Measurements from ENCODE around the gene MARF1. TPM values are rescaled to one million over a fixed set of nuclear protein-coding genes. Genes with fewer than 3 reads are reported as not detected.

Gene MARF1
- total and polyA plus RNA-seq, 10 donors: 24.0 to 169 (median 94.7) TPM

DNA sequence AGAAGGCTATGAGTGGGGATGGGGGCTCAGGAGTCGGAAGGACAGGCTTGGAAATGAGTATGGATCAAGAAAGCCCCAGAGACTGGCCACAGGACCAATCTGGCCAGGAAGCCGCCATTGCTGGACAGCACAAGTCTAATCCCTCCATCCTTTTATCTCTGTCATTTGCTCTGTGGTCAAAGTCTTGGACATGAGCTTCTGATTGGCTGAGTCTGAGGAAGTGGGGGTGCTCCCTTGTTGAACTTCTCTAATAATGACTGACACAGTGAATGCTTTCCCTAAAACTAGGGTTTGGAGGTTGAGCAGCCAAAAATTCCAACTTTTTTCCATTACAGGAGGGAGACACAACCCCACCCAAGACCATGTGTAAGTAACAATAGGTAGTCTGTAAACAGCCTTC is 97.4 kb downstream of the MARF1 start:
- no peak for TF ChIP-seq POLR2AphosphoS5 (IDR thresholded peaks at IDR 0.05)
- TF ChIP-seq, protein P1, sequence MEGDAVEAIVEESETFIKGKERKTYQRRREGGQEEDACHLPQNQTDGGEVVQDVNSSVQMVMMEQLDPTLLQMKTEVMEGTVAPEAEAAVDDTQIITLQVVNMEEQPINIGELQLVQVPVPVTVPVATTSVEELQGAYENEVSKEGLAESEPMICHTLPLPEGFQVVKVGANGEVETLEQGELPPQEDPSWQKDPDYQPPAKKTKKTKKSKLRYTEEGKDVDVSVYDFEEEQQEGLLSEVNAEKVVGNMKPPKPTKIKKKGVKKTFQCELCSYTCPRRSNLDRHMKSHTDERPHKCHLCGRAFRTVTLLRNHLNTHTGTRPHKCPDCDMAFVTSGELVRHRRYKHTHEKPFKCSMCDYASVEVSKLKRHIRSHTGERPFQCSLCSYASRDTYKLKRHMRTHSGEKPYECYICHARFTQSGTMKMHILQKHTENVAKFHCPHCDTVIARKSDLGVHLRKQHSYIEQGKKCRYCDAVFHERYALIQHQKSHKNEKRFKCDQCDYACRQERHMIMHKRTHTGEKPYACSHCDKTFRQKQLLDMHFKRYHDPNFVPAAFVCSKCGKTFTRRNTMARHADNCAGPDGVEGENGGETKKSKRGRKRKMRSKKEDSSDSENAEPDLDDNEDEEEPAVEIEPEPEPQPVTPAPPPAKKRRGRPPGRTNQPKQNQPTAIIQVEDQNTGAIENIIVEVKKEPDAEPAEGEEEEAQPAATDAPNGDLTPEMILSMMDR (IDR thresholded peaks at IDR 0.05 in 8 of 11, conservative IDR thresholded peaks at IDR 0.05 in 3 of 11): no peak
- TF ChIP-seq POLR2A (IDR thresholded peaks at IDR 0.05): no peak
- Histone ChIP-seq H3K27ac (no peak overlapping the region), H3K9me3 (peaks cover 0 to 14% (median 11%) of the 10 kb centered on the region in 8 donors), H3K4me3 (no peak overlapping the region), H3K4me1 (no peaks in the 10 kb centered on the region), H3K36me3 (no peaks in the 10 kb centered on the region), H3K27me3 (replicated peaks in 1 of 7) (no peaks in the 10 kb centered on the region)
- DNase-seq: no peak
- intact Hi-C loops (cut with DNase I; ENCODE audit: low total_unique reads): no loop called here
- 88 to 96% (median 95%) methylated on average over 2 of the region's 2 CpGs for WGBS, 5 donors

DNA sequence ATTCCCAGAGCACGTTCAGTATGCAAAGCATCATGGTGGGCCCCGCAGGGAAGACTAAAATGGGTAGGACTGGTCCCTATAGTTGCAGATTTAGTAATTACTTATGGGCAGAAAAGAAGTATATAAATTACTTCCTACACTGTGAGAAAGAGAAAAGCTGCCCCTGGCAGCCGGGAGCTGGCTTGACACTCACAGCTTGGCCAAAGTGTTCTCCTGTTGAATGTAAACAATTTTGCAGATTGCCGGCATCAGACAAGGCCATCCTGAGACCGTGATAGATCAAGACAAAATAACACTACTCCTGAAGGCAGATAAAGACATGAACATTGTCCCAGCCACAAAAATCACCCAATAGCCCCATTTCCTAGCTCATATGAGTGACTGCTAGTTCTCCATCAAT is 98.5 kb downstream of the MARF1 start:
- no peak for DNase-seq
- TF ChIP-seq, protein P1 (IDR thresholded peaks at IDR 0.05 in 8 of 11, conservative IDR thresholded peaks at IDR 0.05 in 3 of 11): no peak
- TF ChIP-seq POLR2AphosphoS5 (IDR thresholded peaks at IDR 0.05): no peak
- TF ChIP-seq POLR2A (IDR thresholded peaks at IDR 0.05): no peak
- Histone ChIP-seq H3K4me1 (no peaks in the 10 kb centered on the region), H3K4me3 (no peak overlapping the region), H3K9me3 (peaks cover 0 to 14% (median 11%) of the 10 kb centered on the region in 8 donors), H3K27me3 (replicated peaks in 1 of 7) (no peaks in the 10 kb centered on the region), H3K27ac (no peak overlapping the region), H3K36me3 (no peaks in the 10 kb centered on the region)
- WGBS, 5 donors: 82 to 92% (median 88%) methylated on average over 5 of the region's 5 CpGs
- intact Hi-C loops (cut with DNase I; ENCODE audit: low total_unique reads): no loop called here

Other genes starting within 250 kb of the MARF1 start
- gene MPV17L, start 247.4 kb downstream of the MARF1 start, total RNA-seq: 1 to 10 TPM; 1.4 to 9.0 (median 5.8) TPM
- gene MPV17L, start 247.4 kb downstream of the MARF1 start, polyA plus RNA-seq: 1 to 10 TPM in 1 of 3 donors, under 1 TPM in 2; 0.79 to 2.5 (median 0.98) TPM
- 10 to 100 TPM; 12.3 to 36.5 (median 27.6) TPM for gene BMERB1, start 208.6 kb downstream of the MARF1 start, total RNA-seq
- gene BMERB1, start 208.6 kb downstream of the MARF1 start, polyA plus RNA-seq: 1 to 10 TPM; 5.6 to 7.1 (median 6.6) TPM
- gene NDE1, start 7.1 kb upstream of the MARF1 start, total RNA-seq: 10 to 100 TPM; 52.6 to 69.6 (median 60.6) TPM
- 10 to 100 TPM in 2 of 3 donors, 1 to 10 TPM in 1; 8.7 to 20.0 (median 10.6) TPM for gene NDE1, start 7.1 kb upstream of the MARF1 start, polyA plus RNA-seq
- 100 to 1,000 TPM in 6 of 7 donors, 10 to 100 TPM in 1; 59.0 to 135 (median 114) TPM for gene MYH11, start 213.9 kb upstream of the MARF1 start, total RNA-seq
- 10 to 100 TPM in 2 of 3 donors, 1 to 10 TPM in 1; 9.6 to 29.9 (median 23.3) TPM for gene MYH11, start 213.9 kb upstream of the MARF1 start, polyA plus RNA-seq
- 10 to 100 TPM; 23.6 to 29.2 (median 27.1) TPM for gene CEP20, start 245.4 kb upstream of the MARF1 start, total RNA-seq
- gene CEP20, start 245.4 kb upstream of the MARF1 start, polyA plus RNA-seq: 10 to 100 TPM; 14.7 to 24.7 (median 19.9) TPM

Measured in spleen (tissue), 11 donors.